ENCODE data around the gene CALB2.
"Not testable (repeated sequence)": the region's sequence is repeated elsewhere in the genome, so short reads cannot be mapped to it uniquely, and the experiment has no call there.

Gene CALB2

GRCh38 chr16:71351558-71351901, 7.0 kb upstream of the CALB2 start:
- TF ChIP-seq, protein P1, sequence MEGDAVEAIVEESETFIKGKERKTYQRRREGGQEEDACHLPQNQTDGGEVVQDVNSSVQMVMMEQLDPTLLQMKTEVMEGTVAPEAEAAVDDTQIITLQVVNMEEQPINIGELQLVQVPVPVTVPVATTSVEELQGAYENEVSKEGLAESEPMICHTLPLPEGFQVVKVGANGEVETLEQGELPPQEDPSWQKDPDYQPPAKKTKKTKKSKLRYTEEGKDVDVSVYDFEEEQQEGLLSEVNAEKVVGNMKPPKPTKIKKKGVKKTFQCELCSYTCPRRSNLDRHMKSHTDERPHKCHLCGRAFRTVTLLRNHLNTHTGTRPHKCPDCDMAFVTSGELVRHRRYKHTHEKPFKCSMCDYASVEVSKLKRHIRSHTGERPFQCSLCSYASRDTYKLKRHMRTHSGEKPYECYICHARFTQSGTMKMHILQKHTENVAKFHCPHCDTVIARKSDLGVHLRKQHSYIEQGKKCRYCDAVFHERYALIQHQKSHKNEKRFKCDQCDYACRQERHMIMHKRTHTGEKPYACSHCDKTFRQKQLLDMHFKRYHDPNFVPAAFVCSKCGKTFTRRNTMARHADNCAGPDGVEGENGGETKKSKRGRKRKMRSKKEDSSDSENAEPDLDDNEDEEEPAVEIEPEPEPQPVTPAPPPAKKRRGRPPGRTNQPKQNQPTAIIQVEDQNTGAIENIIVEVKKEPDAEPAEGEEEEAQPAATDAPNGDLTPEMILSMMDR (IDR thresholded peaks at IDR 0.05; ENCODE audit: low read depth, low read length) = no peak
- no peak for DNase-seq (ENCODE audit: low read depth in 2 of 2)
- no peak overlapping the region for H3K4me3 ChIP-seq (replicated peaks in 1 of 2; ENCODE audit: low read depth in 2 of 2, low read length in 2 of 2)

- TF ChIP-seq, protein P1 (IDR thresholded peaks at IDR 0.05; ENCODE audit: low read depth, low read length) = no peak
Observed at GRCh38 chr16:71352466-71352865, 6.1 kb upstream of the CALB2 start.

DNA sequence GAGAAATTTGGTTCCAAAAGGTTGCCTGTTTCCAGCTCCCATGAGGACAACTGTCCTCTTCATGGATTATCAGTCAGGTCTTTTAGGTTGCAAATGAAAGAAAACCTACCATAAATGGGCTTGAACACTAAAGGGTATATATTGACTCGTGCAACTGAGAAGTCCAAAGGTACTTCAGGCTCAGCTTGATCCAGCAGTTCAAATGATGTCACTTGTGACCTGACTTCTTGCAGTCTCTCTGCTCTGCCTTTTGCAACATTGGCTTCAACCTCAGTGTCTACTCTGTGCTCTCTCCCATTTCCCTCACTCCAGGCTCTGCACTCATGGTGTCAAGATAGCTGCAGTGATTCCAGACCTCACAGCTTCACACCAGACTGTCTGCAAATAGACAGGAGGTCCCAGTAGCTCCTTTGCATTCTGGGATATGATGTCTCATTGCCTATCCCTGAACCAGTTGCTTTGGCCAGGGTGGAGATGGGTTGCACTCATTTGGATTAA, 5.5 kb upstream of the CALB2 start:
- no peak overlapping the region for H3K4me3 ChIP-seq (replicated peaks in 1 of 2; ENCODE audit: low read depth in 2 of 2, low read length in 2 of 2)
- TF ChIP-seq, protein P1 (IDR thresholded peaks at IDR 0.05; ENCODE audit: low read depth, low read length) = no peak
- DNase-seq (ENCODE audit: low read depth in 2 of 2) = no peak

More at GRCh38 chr16:71352466-71352865, 6.1 kb upstream of the CALB2 start:
- no peak for DNase-seq (ENCODE audit: low read depth in 2 of 2)
- H3K4me3 ChIP-seq (replicated peaks in 1 of 2; ENCODE audit: low read depth in 2 of 2, low read length in 2 of 2) = no peak overlapping the region

DNA sequence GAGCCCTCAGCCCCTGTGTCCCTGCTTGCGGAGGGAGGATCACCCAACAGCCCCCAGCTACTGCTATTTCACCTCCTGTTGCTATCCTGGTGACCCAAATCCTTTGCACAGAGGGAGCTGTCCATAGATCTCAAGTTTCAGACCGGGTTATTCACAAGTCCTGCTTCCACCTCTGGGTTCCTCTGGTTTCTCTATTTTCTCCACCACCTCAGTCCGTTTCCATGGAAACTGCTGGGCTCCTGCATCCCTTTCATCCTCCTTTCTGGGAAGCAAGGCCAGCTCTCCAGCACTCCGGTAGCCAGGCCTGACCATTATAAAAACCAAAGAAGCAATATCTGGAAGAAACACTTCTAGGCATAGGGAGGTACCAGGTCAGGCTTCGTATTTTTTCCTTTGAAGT, 4.8 kb upstream of the CALB2 start:
- H3K4me3 ChIP-seq (replicated peaks in 1 of 2; ENCODE audit: low read depth in 2 of 2, low read length in 2 of 2) = no peak overlapping the region
- TF ChIP-seq, protein P1 (IDR thresholded peaks at IDR 0.05; ENCODE audit: low read depth, low read length) = no peak
- DNase-seq (ENCODE audit: low read depth in 2 of 2) = no peak

- TF ChIP-seq, protein P1 (IDR thresholded peaks at IDR 0.05; ENCODE audit: low read depth, low read length) = no peak
- no peak for DNase-seq (ENCODE audit: low read depth in 2 of 2)
- H3K4me3 ChIP-seq (replicated peaks in 1 of 2; ENCODE audit: low read depth in 2 of 2, low read length in 2 of 2) = no peak overlapping the region
Observed at GRCh38 chr16:71354156-71354555, 4.4 kb upstream of the CALB2 start.

- H3K4me3 ChIP-seq (replicated peaks in 1 of 2; ENCODE audit: low read depth in 2 of 2, low read length in 2 of 2) = no peak overlapping the region
- TF ChIP-seq, protein P1 (IDR thresholded peaks at IDR 0.05; ENCODE audit: low read depth, low read length) = no peak
- no peak for DNase-seq (ENCODE audit: low read depth in 2 of 2)
Observed at GRCh38 chr16:71356051-71356740, 2.3 kb upstream of the CALB2 start.

DNA sequence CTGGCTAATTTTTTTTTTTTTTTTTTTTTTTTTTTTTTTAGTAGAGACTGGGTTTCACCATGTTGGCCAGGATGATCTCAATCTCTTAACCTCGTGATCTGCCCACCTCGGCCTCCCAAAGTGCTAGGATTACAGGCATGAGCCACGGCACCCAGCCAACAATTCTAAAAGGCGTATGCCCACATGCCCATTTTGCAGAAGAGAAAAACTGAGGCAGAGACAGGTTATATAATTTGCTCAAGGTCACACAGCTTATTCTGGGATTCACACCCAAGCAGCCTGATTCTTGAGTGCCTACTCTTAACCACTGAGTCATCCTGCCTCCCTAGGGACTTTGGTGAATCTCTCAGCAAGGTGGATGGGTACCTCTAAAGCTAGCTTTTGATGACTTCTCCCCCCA, 1.6 kb upstream of the CALB2 start:
- H3K4me3 ChIP-seq (replicated peaks in 1 of 2; ENCODE audit: low read depth in 2 of 2, low read length in 2 of 2); DNase-seq (ENCODE audit: low read depth in 2 of 2): not testable (repeated sequence)
